HG03025 (cell line): ENCODE results near the gene RALGAPA2.

Source experiments
- ATAC-seq: cut with Tn5 transposase; IDR thresholded peaks from one replicate; pipeline ENCODE4 v1.9.1; 2021; ENCODE audit warnings: mild to moderate bottlenecking, moderate library complexity; ENCODE audit not compliant: unreplicated experiment, low FRiP score

Gene RALGAPA2

GRCh38 chr20:20446425-20447015, 265.9 kb downstream of the RALGAPA2 start:
- ATAC-seq, result no peak

- no peak for ATAC-seq
These were observed 266.4 kb downstream of the RALGAPA2 start for GRCh38 chr20:20446001-20446400.

- ATAC-seq, result no peak
These were observed 268.9 kb downstream of the RALGAPA2 start for GRCh38 chr20:20443504-20443903.

- ATAC-seq, result no peak
These were observed 270.0 kb downstream of the RALGAPA2 start for GRCh38 chr20:20442466-20442865.

- no peak for ATAC-seq
These were observed 271.4 kb downstream of the RALGAPA2 start for GRCh38 chr20:20440886-20441658.

GRCh38 chr20:20440481-20440880, 272.0 kb downstream of the RALGAPA2 start:
- ATAC-seq, result no peak

GRCh38 chr20:20439602-20440190, 272.7 kb downstream of the RALGAPA2 start:
- ATAC-seq, result no peak

GRCh38 chr20:20437314-20437713, 275.1 kb downstream of the RALGAPA2 start:
- no peak for ATAC-seq

GRCh38 chr20:20436689-20437088, 275.8 kb downstream of the RALGAPA2 start:
- no peak for ATAC-seq

GRCh38 chr20:20435453-20435852, 277.0 kb downstream of the RALGAPA2 start:
- ATAC-seq, result no peak

- no peak for ATAC-seq
These were observed 279.7 kb downstream of the RALGAPA2 start for GRCh38 chr20:20432618-20433286.

- no peak for ATAC-seq
These were observed 282.4 kb downstream of the RALGAPA2 start for GRCh38 chr20:20430066-20430465.

- no peak for ATAC-seq
These were observed 284.4 kb downstream of the RALGAPA2 start for GRCh38 chr20:20428067-20428466.

- no peak for ATAC-seq
These were observed 285.1 kb downstream of the RALGAPA2 start for GRCh38 chr20:20427227-20427864.

- no peak for ATAC-seq
These were observed 285.9 kb downstream of the RALGAPA2 start for GRCh38 chr20:20426655-20426907.

- no peak for ATAC-seq
These were observed 286.4 kb downstream of the RALGAPA2 start for GRCh38 chr20:20425823-20426654.

GRCh38 chr20:20423117-20423516, 289.3 kb downstream of the RALGAPA2 start:
- no peak for ATAC-seq

- ATAC-seq, result no peak
These were observed 294.4 kb downstream of the RALGAPA2 start for GRCh38 chr20:20417876-20418676.

GRCh38 chr20:20415321-20415720, 297.1 kb downstream of the RALGAPA2 start:
- ATAC-seq, result no peak
